Neutrophil (primary cell): ENCODE measurements around the gene MIOS.

ENCODE experiments used
- H3K27ac ChIP-seq: fragments of 200-600 bp; sonication (generic); 2 replicates; pipeline ENCODE4 v1.5.1; 2016; ENCODE audit warnings: mild to moderate bottlenecking, moderate library complexity
- H3K27me3 ChIP-seq: fragments of 200-600 bp; sonication (generic); 2 replicates; pipeline ENCODE4 v1.6.0; 2016; ENCODE audit warnings: mild to moderate bottlenecking
- H3K36me3 ChIP-seq: fragments of 200-600 bp; sonication (generic); 2 replicates; pipeline ENCODE4 v1.5.1; 2017
- H3K4me1 ChIP-seq, 2 experiments: fragments of 200-600 bp in 1 of 2; sonication (generic) in 1 of 2; 1 replicate in 1 of 2; 2 replicates in 1 of 2; pipeline versions ENCODE4 v1.5.1 to v1.6.1; 2013 to 2016; ENCODE audit warnings: low read depth in 1 of 2, low read length in 1 of 2, mild to moderate bottlenecking in 1 of 2, moderate library complexity in 1 of 2; ENCODE audit not compliant: control insufficient read depth in 1 of 2, insufficient read depth in 1 of 2
- H3K4me3 ChIP-seq, 2 experiments: fragments of 200-600 bp in 1 of 2; sonication (generic) in 1 of 2; 1 replicate in 1 of 2; 2 replicates in 1 of 2; pipeline ENCODE4 v1.5.1; 2013 to 2016; ENCODE audit warnings: low read depth in 1 of 2, low read length in 1 of 2, mild to moderate bottlenecking in 1 of 2, moderate library complexity in 1 of 2
- H3K9me3 ChIP-seq: fragments of 200-600 bp; sonication (generic); 2 replicates; pipeline ENCODE4 v1.5.1; 2016
- CTCF ChIP-seq: fragments of 200-600 bp; sonication (generic); IDR thresholded peaks from 2 replicates; pipeline ENCODE4 v1.5.1; 2016; ENCODE audit warnings: antibody characterized with exemption

Gene MIOS

GRCh38 chr7:7567898-7568531 lies 1.3 kb downstream of the MIOS start:
- H3K27me3 ChIP-seq, result no peaks in the 10 kb centered on the region
- peak overlapping the region; percentile 75 for H3K4me3 ChIP-seq
- peak overlapping the region; percentile 88 for H3K27ac ChIP-seq
- H3K4me1 ChIP-seq, result peaks cover 50 to 54% of the 10 kb centered on the region in 2 experiments
- no peak for TF ChIP-seq CTCF
- peaks cover 6% of the 10 kb centered on the region for H3K36me3 ChIP-seq
- H3K9me3 ChIP-seq, result no peaks in the 10 kb centered on the region

GRCh38 chr7:7568553-7568952 lies 1.9 kb downstream of the MIOS start:
- peak overlapping the region; percentile 67 for H3K27ac ChIP-seq
- peaks cover 50 to 54% of the 10 kb centered on the region in 2 experiments for H3K4me1 ChIP-seq
- H3K36me3 ChIP-seq, result peaks cover 6% of the 10 kb centered on the region
- no peak for TF ChIP-seq CTCF
- H3K27me3 ChIP-seq, result no peaks in the 10 kb centered on the region
- no peaks in the 10 kb centered on the region for H3K9me3 ChIP-seq
- H3K4me3 ChIP-seq, result peak overlapping the region in 1 of 2 experiments; percentile 11

DNA sequence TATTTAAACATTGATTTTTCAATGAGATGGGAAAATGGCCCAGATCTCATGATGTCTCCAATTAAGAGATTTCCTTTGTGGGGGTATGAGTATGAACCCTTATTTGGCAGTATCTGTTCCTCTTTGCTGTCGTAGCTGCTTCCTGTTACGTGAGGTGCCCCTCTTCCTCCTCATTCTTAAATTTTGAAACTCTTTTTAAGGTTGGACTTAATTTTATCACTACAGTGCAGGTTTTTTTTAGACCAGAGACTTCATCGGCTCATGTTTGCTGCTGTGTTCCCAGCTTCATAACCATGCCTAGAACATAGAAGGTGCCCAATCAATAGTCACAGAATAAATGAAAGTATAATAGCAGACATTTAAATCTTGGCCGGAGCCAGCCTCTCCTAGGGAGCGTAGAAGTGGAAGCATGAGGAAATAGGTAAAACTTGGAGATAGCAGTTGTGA lies 2.4 kb downstream of the MIOS start:
- no peak for TF ChIP-seq CTCF
- H3K27me3 ChIP-seq, result no peaks in the 10 kb centered on the region
- H3K36me3 ChIP-seq, result peaks cover 6% of the 10 kb centered on the region
- peak overlapping the region; percentile 67 for H3K27ac ChIP-seq
- H3K4me1 ChIP-seq, result peaks cover 50 to 54% of the 10 kb centered on the region in 2 experiments
- no peaks in the 10 kb centered on the region for H3K9me3 ChIP-seq
- H3K4me3 ChIP-seq, result peak overlapping the region; percentile 11 to 28

DNA sequence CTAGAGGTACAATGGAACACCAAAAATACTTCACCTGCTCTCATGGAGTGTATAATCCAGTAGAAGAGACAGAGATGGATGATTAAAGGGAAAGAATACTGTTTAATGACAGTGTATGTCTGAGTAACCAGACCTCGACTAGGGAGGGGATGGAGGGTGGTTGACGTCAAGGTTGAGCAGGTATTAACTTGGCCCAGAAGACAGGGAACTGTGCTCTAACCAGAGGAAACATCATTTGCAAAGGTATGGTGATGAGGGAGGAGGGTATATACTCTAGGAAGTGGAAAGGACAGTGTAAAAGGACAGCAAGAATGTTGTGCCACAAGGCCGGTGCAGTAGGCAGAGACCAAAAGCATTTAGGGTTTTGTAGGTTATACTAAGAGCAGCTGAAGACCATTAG lies 2.9 kb downstream of the MIOS start:
- Histone ChIP-seq H3K4me3 (no peak overlapping the region), H3K4me1 (peaks cover 46 to 50% of the 10 kb centered on the region in 2 experiments), H3K27ac (peak overlapping the region; percentile 67), H3K27me3 (no peaks in the 10 kb centered on the region), H3K36me3 (peaks cover 6% of the 10 kb centered on the region), H3K9me3 (no peaks in the 10 kb centered on the region)
- no peak for TF ChIP-seq CTCF

DNA sequence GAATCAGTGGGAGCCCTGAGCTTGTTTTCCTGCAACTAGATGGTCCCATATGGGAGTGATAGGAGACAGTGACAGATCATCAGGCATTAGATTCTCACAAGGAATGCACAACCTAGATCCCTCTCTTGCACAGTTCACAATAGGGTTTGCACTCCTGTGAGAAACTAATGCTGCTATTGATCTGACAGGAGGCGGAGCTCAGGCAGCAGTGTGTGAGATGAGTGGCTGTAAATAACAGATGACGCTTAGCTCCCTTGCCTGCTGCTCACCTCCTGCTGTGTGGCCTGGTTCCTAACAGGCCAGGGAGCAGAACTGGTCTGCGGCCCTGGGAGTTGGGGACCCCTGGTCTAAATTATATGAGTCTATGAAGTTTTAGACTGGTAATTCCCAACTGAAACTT lies 3.9 kb downstream of the MIOS start:
- H3K9me3 ChIP-seq, result no peaks in the 10 kb centered on the region
- no peaks in the 10 kb centered on the region for H3K27me3 ChIP-seq
- H3K4me1 ChIP-seq, result peaks cover 37 to 41% of the 10 kb centered on the region in 2 experiments
- H3K36me3 ChIP-seq, result peaks cover 6% of the 10 kb centered on the region
- H3K4me3 ChIP-seq, result no peak overlapping the region
- no peak for TF ChIP-seq CTCF
- H3K27ac ChIP-seq, result no peak overlapping the region
